ENCODE measurements around the gene CST3.

CST3 gene

DNA sequence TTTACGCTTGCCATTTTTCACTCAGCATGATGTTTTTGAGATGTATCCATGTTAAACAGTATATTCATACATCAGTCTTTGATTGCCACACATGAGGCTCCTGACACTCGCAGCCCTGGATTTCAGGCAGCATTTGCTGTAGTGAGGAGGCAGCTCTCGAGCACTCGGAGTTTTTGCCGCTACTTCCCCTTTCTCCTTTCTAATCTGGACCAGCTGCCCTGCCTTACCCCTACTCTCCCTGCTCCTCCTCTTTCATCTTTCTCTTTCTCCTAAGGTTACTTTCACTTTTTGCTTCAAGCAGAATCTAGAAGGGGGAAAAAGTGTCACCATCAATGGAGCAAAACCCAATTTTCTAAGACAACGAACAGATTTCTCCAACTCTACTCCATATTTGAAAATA lies 5.9 kb upstream of the CST3 start:
- TF ChIP-seq, protein P1, sequence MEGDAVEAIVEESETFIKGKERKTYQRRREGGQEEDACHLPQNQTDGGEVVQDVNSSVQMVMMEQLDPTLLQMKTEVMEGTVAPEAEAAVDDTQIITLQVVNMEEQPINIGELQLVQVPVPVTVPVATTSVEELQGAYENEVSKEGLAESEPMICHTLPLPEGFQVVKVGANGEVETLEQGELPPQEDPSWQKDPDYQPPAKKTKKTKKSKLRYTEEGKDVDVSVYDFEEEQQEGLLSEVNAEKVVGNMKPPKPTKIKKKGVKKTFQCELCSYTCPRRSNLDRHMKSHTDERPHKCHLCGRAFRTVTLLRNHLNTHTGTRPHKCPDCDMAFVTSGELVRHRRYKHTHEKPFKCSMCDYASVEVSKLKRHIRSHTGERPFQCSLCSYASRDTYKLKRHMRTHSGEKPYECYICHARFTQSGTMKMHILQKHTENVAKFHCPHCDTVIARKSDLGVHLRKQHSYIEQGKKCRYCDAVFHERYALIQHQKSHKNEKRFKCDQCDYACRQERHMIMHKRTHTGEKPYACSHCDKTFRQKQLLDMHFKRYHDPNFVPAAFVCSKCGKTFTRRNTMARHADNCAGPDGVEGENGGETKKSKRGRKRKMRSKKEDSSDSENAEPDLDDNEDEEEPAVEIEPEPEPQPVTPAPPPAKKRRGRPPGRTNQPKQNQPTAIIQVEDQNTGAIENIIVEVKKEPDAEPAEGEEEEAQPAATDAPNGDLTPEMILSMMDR (IDR thresholded peaks at IDR 0.05; ENCODE audit: borderline replicate concordance, insufficient read depth, low read depth, low read length): no peak
- no peak overlapping the region for H3K4me3 ChIP-seq (ENCODE audit: low read depth, low read length)

DNA sequence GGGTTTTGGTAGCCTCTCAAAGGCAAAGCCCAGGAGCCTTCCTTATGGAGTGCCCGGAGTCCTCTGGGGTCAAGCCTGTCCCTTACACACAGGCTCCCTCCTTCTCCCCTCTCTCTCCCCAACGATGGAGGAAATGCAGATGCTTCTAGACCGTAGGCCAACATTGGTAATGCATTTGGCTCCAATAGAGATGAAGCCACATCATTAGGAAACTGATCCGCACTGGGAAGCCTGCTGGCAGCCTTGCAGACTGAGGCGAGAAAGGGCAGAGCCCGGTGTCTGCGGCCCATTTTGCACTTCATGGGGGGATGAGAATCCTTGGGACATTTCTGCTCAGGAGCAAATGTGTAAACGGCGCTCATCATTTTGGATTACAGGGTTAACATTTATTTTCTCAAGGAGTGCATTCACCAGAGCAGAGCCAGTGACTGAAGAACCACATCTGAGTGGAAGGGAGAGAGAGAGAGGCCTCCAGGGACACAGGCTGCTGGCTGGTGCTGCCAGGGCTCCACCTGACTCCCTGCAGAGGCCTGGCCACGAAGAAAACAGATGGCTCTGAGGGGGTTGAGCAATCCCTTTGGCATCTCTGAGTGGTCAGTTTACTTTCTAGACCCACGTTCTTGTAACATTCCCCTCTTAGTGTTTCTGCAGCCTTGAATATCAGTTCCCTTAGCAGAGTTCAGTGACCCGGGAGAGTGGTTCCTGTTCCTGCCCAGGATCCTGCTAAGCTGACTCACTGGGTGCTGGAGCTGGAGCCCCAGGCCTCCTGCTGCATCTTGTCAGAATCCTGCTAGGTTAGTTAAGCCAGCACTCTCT lies 4.4 kb upstream of the CST3 start:
- H3K4me3 ChIP-seq (ENCODE audit: low read depth, low read length): no peak overlapping the region
- TF ChIP-seq, protein P1 (IDR thresholded peaks at IDR 0.05; ENCODE audit: borderline replicate concordance, insufficient read depth, low read depth, low read length): no peak

DNA sequence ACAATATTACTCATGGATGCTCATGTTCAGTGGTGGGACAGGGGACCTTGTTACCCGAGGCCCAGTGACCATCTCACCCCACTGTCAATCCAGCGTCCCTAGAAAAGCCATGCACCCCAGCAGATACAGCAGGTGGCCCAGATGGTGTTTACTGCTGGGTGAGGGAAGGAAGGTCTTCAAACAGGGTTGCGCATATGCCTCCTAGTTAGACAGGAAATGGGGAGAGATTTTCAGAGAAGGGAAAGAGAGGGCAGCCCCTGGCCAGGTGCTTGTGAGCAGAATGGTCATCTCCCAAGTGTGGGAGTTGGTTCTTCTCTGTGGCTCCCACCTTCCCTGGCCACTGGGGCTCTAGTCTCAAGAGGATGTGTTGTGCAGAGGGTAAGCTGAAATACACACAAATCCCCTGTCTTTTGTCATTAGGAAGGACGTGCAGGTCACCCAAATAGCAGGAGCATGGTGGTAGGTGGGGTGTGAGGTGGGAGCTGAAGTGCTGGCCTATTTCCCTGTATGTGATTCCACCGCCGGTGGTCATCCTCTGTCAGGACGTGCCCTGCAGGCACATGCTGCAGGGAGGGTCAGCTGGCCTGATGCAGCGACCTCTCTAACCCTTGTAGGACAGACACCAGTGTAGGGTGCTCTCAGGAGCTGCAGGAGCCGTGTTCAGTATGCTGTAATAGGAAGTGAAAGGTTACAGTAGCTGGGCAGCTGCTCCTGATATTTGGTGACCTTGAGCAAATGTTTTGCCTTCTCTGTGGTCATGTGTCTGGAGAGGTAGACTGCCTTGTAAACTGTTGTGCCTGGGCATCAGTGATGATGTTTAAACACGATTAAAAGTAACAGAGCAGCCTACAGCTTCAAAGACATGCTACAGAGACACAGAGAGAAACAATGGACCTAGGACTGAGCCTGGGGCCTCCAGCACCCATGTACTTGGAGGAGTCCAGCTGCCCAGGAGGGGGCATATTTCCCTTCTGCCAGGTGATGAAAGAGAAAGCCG lies 3.2 kb upstream of the CST3 start:
- TF ChIP-seq, protein P1 (IDR thresholded peaks at IDR 0.05; ENCODE audit: borderline replicate concordance, insufficient read depth, low read depth, low read length): no peak
- H3K4me3 ChIP-seq (ENCODE audit: low read depth, low read length): no peak overlapping the region

DNA sequence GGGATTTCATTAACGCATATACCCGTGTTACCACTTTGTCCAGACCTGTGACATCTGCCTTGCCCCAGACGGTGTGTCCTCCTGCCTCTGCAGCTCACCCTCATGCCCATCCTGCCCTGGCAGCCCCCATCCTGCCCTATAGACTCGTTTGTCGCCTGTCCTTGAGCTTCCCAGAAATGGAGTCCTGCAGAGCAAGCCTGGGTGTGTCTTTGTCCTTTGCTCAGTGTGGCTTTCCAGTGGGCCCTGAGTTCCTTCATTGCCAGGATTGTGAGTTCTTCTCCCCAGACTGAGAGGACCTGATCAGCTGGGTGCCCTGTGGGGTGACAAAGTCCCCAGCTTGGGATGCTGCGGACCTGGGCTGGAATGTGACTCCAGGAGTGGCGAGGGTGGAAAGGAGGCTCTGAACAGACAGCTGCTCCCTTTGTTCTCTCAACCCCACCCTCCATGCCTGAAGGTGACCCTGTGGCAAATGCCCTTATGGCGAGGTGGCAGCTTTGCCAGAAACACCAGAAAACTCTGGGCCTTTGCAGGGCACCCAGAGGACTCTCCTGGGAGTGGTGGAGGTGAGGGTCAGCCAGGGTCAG lies 2.4 kb upstream of the CST3 start:
- TF ChIP-seq, protein P1 (IDR thresholded peaks at IDR 0.05; ENCODE audit: borderline replicate concordance, insufficient read depth, low read depth, low read length): no peak
- no peak overlapping the region for H3K4me3 ChIP-seq (ENCODE audit: low read depth, low read length)

DNA sequence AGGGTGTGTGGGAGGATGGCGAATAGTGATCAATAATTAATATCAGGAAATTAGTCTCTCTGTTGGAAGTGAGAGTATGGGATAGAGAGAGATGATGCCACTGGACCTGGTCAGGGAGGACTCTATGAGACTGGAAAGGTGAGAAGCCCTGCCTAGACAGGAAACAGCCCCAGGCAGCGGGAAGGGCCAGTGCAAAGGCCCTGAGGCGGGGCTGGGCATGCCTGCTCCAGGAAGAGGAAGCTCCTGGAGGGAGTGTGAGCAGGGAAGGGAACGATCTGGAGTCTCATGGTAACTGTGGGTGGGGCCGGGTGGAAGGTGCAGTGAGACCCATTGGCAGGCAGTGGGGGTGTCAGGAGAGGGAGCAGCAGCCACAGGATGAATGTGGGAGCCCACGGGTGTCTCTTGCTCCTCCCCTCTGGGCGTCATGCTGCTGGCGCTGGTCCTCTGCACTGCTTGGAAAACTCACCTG lies 1.8 kb upstream of the CST3 start:
- TF ChIP-seq, protein P1 (IDR thresholded peaks at IDR 0.05; ENCODE audit: borderline replicate concordance, insufficient read depth, low read depth, low read length): no peak
- H3K4me3 ChIP-seq (ENCODE audit: low read depth, low read length): no peak overlapping the region

DNA sequence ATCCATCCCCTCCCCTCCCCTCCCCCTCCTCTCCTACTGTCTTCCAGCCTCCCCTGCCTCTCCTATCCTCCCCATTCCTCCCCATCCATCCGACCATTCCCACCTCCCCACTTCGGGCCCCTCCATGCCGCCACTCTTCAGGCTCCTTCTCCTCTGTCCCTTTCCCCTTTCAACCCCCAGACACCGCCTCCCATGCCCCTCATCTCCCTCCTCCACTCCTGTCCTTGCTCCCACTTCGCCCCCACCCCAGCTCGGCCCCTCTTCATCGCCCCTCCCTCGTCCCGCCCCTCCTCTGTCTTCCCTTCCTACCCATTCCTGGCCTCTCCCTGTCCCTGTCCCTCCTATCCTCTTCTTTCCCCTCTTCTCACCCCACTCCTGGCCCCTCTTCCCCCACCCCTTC lies 554 bp upstream of the CST3 start:
- no peak overlapping the region for H3K4me3 ChIP-seq (ENCODE audit: low read depth, low read length)
- TF ChIP-seq, protein P1 (IDR thresholded peaks at IDR 0.05; ENCODE audit: borderline replicate concordance, insufficient read depth, low read depth, low read length): no peak

Data from GM12875 (cell line).